GM12878 (cell line): ENCODE results near the gene C1QTNF5.

Source experiments
- ASH2L ChIP-seq: fragments of 300-600, 200-600 bp; sonication (generic); IDR thresholded peaks from 2 replicates; pipeline ENCODE4 v1.6.1; 2017; ENCODE audit warnings: low read depth, mild to moderate bottlenecking, borderline replicate concordance
- BHLHE40 ChIP-seq, 2 experiments: fragments of 450-650 bp in 1 of 2; IDR thresholded peaks; 2 replicates each; pipeline ENCODE4 v1.6.1; 2011 to 2017; ENCODE audit warnings: low read depth in 2 of 2, borderline replicate concordance in 1 of 2, improper control_type of control experiment in 1 of 2, low read length in 1 of 2, mild to moderate bottlenecking in 1 of 2
- CTCF ChIP-seq, 3 experiments: IDR thresholded peaks in 2 of 3; conservative IDR thresholded peaks in 1 of 3; 2 replicates each; pipeline ENCODE4 v1.5.1; 2011; ENCODE audit warnings: low read depth in 3 of 3, low read length in 3 of 3, mild to moderate bottlenecking in 3 of 3, control low read depth in 2 of 3, moderate library complexity in 2 of 3, inconsistent platforms in 1 of 3, mixed read lengths in 1 of 3; ENCODE audit not compliant: control insufficient read depth in 2 of 3, insufficient read depth in 1 of 3; ENCODE audit errors: extremely low read depth in 1 of 3
- EP300 ChIP-seq, 2 experiments: fragments of 150-350 bp in 1 of 2; IDR thresholded peaks; 2 replicates each; pipeline ENCODE4 v1.6.1; 2011 to 2012; ENCODE audit warnings: low read depth in 2 of 2, low read length in 2 of 2, borderline replicate concordance in 1 of 2, improper control_type of control experiment in 1 of 2, inconsistent platforms in 1 of 2; ENCODE audit not compliant: control insufficient read depth in 1 of 2
- ESRRA ChIP-seq: IDR thresholded peaks from 2 replicates; pipeline ENCODE4 v1.6.1; 2012; ENCODE audit warnings: mild to moderate bottlenecking, low read length, improper control_type of control experiment
- FOXK2 ChIP-seq: fragments of 450-650 bp; IDR thresholded peaks from 2 replicates; pipeline ENCODE4 v1.6.1; 2017; ENCODE audit warnings: mild to moderate bottlenecking, moderate library complexity
- HDAC2 ChIP-seq: fragments of 200-600 bp; sonication (generic); IDR thresholded peaks from 2 replicates; pipeline ENCODE4 v1.6.1; 2017
- IRF3 ChIP-seq: fragments of 450-650 bp; IDR thresholded peaks from 2 replicates; pipeline ENCODE4 v1.6.1; 2014; ENCODE audit warnings: mild to moderate bottlenecking
- MEF2A ChIP-seq: IDR thresholded peaks from 2 replicates; pipeline ENCODE4 v1.6.1; 2011; ENCODE audit warnings: low read depth, mild to moderate bottlenecking, low read length, moderate library complexity; ENCODE audit not compliant: insufficient read depth
- MYC ChIP-seq: IDR thresholded peaks from 2 replicates; pipeline ENCODE4 v1.6.1; 2011; ENCODE audit warnings: mild to moderate bottlenecking, low read length, moderate library complexity, inconsistent platforms; ENCODE audit not compliant: insufficient read depth, insufficient replicate concordance, insufficient read length, severe bottlenecking
- NKRF ChIP-seq: fragments of 450-650 bp; conservative IDR thresholded peaks from 2 replicates; pipeline ENCODE4 v1.6.1; 2017; ENCODE audit warnings: mild to moderate bottlenecking, moderate library complexity
- POLR2A ChIP-seq: IDR thresholded peaks from 2 replicates; pipeline ENCODE4 v1.6.1; 2011; ENCODE audit warnings: low read depth, mild to moderate bottlenecking, low read length
- POLR2AphosphoS2 ChIP-seq: IDR thresholded peaks from 2 replicates; pipeline ENCODE4 v1.6.1; 2011; ENCODE audit warnings: low read depth, mild to moderate bottlenecking, low read length, improper control_type of control experiment, moderate library complexity
- RB1 ChIP-seq: fragments of 450-650 bp; formaldehyde crosslinking; IDR thresholded peaks from 2 replicates; pipeline ENCODE4 v1.6.1; 2017; ENCODE audit warnings: mild to moderate bottlenecking, borderline replicate concordance

- TF ChIP-seq POLR2A (no peak), CTCF (IDR thresholded peaks at IDR 0.05 in 2 of 3, conservative IDR thresholded peaks at IDR 0.05 in 1 of 3; ENCODE audit: control insufficient read depth in 2 of 3, extremely low read depth in 1 of 3, insufficient read depth in 1 of 3, low read depth in 3 of 3, low read length in 3 of 3) (no peak), MEF2A (no peak), RB1 (no peak), NKRF (no peak), POLR2AphosphoS2 (no peak), EP300 (IDR thresholded peaks at IDR 0.05; ENCODE audit: borderline replicate concordance in 1 of 2, control insufficient read depth in 1 of 2, low read depth in 2 of 2, low read length in 2 of 2) (no peak), ESRRA (no peak), BHLHE40 (IDR thresholded peaks at IDR 0.05; ENCODE audit: borderline replicate concordance in 1 of 2, low read depth in 2 of 2, low read length in 1 of 2) (no peak), ASH2L (no peak), MYC (no peak), IRF3 (no peak), FOXK2 (no peak), HDAC2 (no peak)
These were observed 8.4 kb downstream of the C1QTNF5 start for GRCh38 chr11:119332111-119332765.
